ENCODE results near the gene SLC50A1. TPM values are rescaled to one million over a fixed set of nuclear protein-coding genes. Genes with fewer than 3 reads are reported as not detected.
"Not testable (repeated sequence)": the region's sequence is repeated elsewhere in the genome, so short reads cannot be mapped to it uniquely, and the experiment has no call there.

SLC50A1 gene
- total RNA-seq, 6 experiments from 2014 or later: 23.5 to 36.4 (median 29.5) TPM

GRCh38 chr1:155166051-155166470 lies 30.4 kb downstream of the SLC50A1 start:
- H3K4me1 Mint-ChIP-seq (ENCODE audit: low read depth): peaks cover 7% of the 10 kb centered on the region
- H3K27me3 Mint-ChIP-seq (ENCODE audit: insufficient read depth): peaks cover 11% of the 10 kb centered on the region

DNA sequence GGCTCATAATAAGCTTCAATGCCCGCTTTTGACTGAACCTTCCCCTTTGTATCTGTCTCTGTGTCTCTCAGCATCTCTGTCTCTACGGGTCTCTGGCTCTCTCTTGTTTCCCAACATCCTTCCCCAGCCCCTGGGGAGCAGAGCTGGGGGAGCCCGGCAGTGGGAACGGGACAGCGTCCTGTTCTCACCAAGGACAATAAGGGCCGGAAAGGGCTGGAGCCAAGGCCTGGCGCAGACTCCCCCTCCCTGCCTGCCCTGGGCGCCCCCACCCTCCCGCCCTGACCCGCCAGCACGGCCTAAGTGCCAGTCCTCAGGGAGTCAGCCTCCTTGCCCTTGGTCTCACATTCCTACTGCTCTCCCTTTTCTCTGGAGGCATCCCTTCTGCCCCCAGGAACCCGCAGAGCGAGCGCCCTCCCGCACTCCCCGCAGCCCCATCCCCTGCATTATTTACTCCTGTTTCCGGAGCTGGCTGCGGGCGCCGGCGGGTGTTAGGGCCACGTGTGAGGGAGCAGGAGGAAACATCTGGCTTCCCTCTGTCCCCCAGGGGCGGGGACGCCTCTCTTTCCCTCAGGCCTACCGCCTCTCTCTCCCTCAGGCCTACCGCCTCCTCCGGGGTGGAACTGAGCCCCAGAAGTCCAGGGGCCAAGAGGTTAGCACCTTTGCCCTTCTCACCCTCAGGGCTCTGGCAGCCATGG lies 31.0 kb downstream of the SLC50A1 start:
- Mint-ChIP-seq H3K9me3 (no peaks in the 10 kb centered on the region), H3K27me3 (ENCODE audit: insufficient read depth) (peaks cover 11% of the 10 kb centered on the region), H3K27ac (no peak overlapping the region), H3K4me1 (ENCODE audit: low read depth) (peaks cover 8% of the 10 kb centered on the region), H3K4me3 (no peak overlapping the region), H3K36me3 (ENCODE audit: low read depth) (peaks cover 7% of the 10 kb centered on the region; the same call in 1 of the 2 replicates)
- no peak for DNase-seq
- TF ChIP-seq CTCF (IDR thresholded peaks at IDR 0.05): no peak

More at GRCh38 chr1:155166051-155166470, 30.4 kb downstream of the SLC50A1 start:
- Mint-ChIP-seq H3K4me3 (no peak overlapping the region), H3K9me3 (no peaks in the 10 kb centered on the region), H3K36me3 (ENCODE audit: low read depth) (peaks cover 7% of the 10 kb centered on the region; the same call in 1 of the 2 replicates), H3K27ac (no peak overlapping the region)
- DNase-seq: no peak
- TF ChIP-seq CTCF (IDR thresholded peaks at IDR 0.05): no peak

- DNase-seq: peak; percentile 59
- Mint-ChIP-seq H3K27me3 (ENCODE audit: insufficient read depth) (peaks cover 8% of the 10 kb centered on the region), H3K27ac (peak overlapping the region; percentile 53), H3K9me3 (no peaks in the 10 kb centered on the region), H3K36me3 (ENCODE audit: low read depth) (peaks cover 14% of the 10 kb centered on the region), H3K4me3 (peak overlapping the region; percentile 47), H3K4me1 (ENCODE audit: low read depth) (peaks cover 16% of the 10 kb centered on the region)
- TF ChIP-seq CTCF (IDR thresholded peaks at IDR 0.05): peak; percentile 92
Observed at GRCh38 chr1:155167166-155168104, 31.8 kb downstream of the SLC50A1 start.

DNA sequence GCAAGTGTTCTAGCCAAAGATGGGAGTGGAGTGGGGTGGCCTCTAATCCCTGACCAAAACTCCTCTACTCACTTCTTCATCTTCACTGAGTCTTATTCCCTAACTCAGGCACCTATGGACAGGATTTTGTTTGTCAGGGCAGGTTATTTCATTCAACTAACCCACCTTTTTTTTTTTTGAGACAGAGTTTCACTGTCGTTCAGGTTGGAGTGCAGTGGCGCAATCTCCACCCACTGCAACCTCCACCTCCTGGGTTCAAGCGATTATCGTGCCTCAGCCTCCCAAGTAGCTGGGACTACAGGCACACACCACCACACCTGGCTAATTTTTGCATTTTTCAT lies 32.4 kb downstream of the SLC50A1 start:
- H3K27ac Mint-ChIP-seq; H3K4me3 Mint-ChIP-seq; H3K27me3 Mint-ChIP-seq (ENCODE audit: insufficient read depth); H3K9me3 Mint-ChIP-seq; DNase-seq: not testable (repeated sequence)
- Mint-ChIP-seq H3K36me3 (ENCODE audit: low read depth) (peaks cover 14% of the 10 kb centered on the region), H3K4me1 (ENCODE audit: low read depth) (peaks cover 16% of the 10 kb centered on the region)
- peak; percentile 32 for TF ChIP-seq CTCF (IDR thresholded peaks at IDR 0.05)

DNA sequence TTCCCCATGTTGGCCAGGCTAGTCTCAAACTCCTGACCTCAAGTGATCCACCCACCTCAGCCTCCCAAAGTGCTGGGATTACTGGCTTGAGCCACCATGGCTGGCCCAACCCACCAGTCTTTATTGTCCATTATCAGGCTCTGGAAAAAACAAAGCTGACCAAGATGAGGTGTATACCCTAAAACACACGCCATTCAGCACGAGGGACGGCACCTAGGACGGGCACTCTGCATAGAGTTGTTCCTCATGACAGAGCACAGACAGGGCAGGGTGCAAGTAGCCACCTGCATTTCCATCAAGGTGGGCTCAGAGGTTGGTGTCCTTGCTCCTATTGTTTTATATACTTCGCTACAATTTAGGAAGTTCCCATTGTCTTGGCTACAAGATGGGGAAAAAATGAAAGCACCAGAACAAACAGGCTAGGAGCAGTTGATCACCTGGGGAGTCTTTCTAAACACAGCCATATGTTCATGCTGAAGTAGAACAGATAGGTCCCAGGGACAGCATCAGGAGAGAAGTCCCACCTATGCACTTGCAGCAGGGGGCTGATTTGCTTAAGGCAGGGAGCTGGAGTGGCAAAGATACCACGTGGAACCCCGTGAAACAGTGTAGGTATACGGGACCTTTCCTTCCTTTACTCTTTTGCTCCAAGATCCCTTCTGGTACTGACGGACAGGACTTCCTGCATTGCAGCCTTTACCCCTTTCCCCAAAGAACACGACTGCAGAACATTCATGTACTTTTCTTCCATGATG lies 33.0 kb downstream of the SLC50A1 start:
- H3K27ac Mint-ChIP-seq: no peak overlapping the region
- H3K4me1 Mint-ChIP-seq (ENCODE audit: low read depth): peaks cover 21% of the 10 kb centered on the region
- no peak overlapping the region for H3K4me3 Mint-ChIP-seq
- H3K27me3 Mint-ChIP-seq (ENCODE audit: insufficient read depth): peaks cover 7% of the 10 kb centered on the region
- no peak for DNase-seq
- no peak for TF ChIP-seq CTCF (IDR thresholded peaks at IDR 0.05)
- H3K36me3 Mint-ChIP-seq (ENCODE audit: low read depth): peaks cover 14% of the 10 kb centered on the region
- no peaks in the 10 kb centered on the region for H3K9me3 Mint-ChIP-seq

All from HFFc6 (cell line).